ENCODE data around the gene MEOX1. TPM values are rescaled to one million over a fixed set of nuclear protein-coding genes. Genes with fewer than 3 reads are reported as not detected.

MEOX1 gene
- total and polyA plus RNA-seq, 2 of the 8 experiments (the other 6 are each of a cell fraction or from before 2014, with no cell fraction given): not detected

- Histone ChIP-seq H3K9ac (replicated peaks in 1 of 4; ENCODE audit: extremely low read depth in 1 of 4, low read depth in 3 of 4, low read length in 3 of 4) (no peak overlapping the region), H3K56ac (replicated peaks; ENCODE audit: insufficient read length, low read depth, low read length) (no peak overlapping the region), H4K91ac (replicated peaks; ENCODE audit: insufficient read length, low read length) (no peak overlapping the region), H3K27ac (ENCODE audit: low read depth, low read length) (no peak overlapping the region), H3K18ac (ENCODE audit: extremely low read depth, low read length) (no peak overlapping the region), H2BK5ac (ENCODE audit: low read depth, low read length) (no peak overlapping the region), H2BK120ac (replicated peaks; ENCODE audit: low read depth, low read length) (no peak overlapping the region), H2BK20ac (ENCODE audit: low read length) (no peak overlapping the region), H3K4me3 (ENCODE audit: extremely low read depth in 1 of 4, insufficient read depth in 2 of 4, low read depth in 3 of 4, low read length in 4 of 4) (no peak overlapping the region), H3K4me2 (ENCODE audit: insufficient read depth in 1 of 2, low read depth in 2 of 2, low read length in 2 of 2) (no peak overlapping the region), H4K20me1 (replicated peaks in 1 of 2; ENCODE audit: control insufficient read depth in 1 of 2, insufficient read depth in 2 of 2, low read length in 2 of 2) (no peaks in the 10 kb centered on the region), H3K4me1 (replicated peaks in 1 of 4; ENCODE audit: control insufficient read depth in 3 of 4, insufficient read depth in 4 of 4, low read length in 3 of 4) (peaks cover 3 to 10% (median 4%) of the 10 kb centered on the region in 4 experiments; a peak in 5 of 7 replicates), H2BK15ac (ENCODE audit: low read length) (no peak overlapping the region), H2AFZ (ENCODE audit: low read length) (no peak overlapping the region), H4K8ac (ENCODE audit: extremely low read depth, insufficient read depth, low read length) (no peak overlapping the region), H3K79me1 (ENCODE audit: low read depth, low read length) (no peaks in the 10 kb centered on the region), H3K36me3 (ENCODE audit: control insufficient read depth in 2 of 4, insufficient read depth in 4 of 4, low read length in 3 of 4) (no peaks in the 10 kb centered on the region), H3K23ac (ENCODE audit: insufficient read length) (no peak overlapping the region), H3K9me3 (ENCODE audit: insufficient read depth in 2 of 2, low read depth in 1 of 2, low read length in 1 of 2) (no peaks in the 10 kb centered on the region), H3K14ac (ENCODE audit: insufficient read length) (no peak overlapping the region), H3K23me2 (ENCODE audit: low read depth, low read length) (no peaks in the 10 kb centered on the region), H2BK12ac (ENCODE audit: low read depth, low read length) (no peak overlapping the region), H2AK5ac (ENCODE audit: low read depth, low read length) (no peak overlapping the region), H3K79me2 (ENCODE audit: control insufficient read depth in 1 of 2, insufficient read depth in 2 of 2, low read length in 2 of 2) (no peaks in the 10 kb centered on the region), H3K27me3 (replicated peaks in 1 of 4; ENCODE audit: control insufficient read depth in 3 of 4, extremely low read depth in 1 of 4, insufficient read depth in 3 of 4, low read length in 3 of 4) (no peaks in the 10 kb centered on the region), H4K5ac (ENCODE audit: insufficient read length, low read depth, low read length) (no peak overlapping the region), H3K4ac (replicated peaks; ENCODE audit: insufficient read length, low read depth, low read length) (no peak overlapping the region)
- 86% methylated on average over 7 of the region's 7 CpGs; no CpG with 5 or more reads in 1 of the 2 experiments for WGBS, 2 experiments (ENCODE audit: extremely low coverage in 1 of 2, insufficient coverage in 1 of 2, insufficient read length in 1 of 2, insufficient replicate concordance in 2 of 2, low coverage in 1 of 2, low lambda C conversion rate in 2 of 2, missing lambda C conversion rate in 1 of 2)
- no peak for FAIRE-seq
- CTCF ChIA-PET (ENCODE audit: partially characterized antibody): interaction anchor here (0.6 to 23.7 kb wide), 8 partner anchors 8 to 104 kb away, joined by 3 to 969 read pairs (median 10); partner anchors contain the start of gene SOST
- no peak for DNase-seq (ENCODE audit: low read depth in 1 of 2, low spot score in 2 of 2)
- POLR2A ChIA-PET (ENCODE audit: partially characterized antibody): interaction anchor here (0.9 to 2.3 kb wide), 6 partner anchors 15 to 174 kb away, joined by 3 to 9 read pairs (median 3); partner anchors contain the start of genes DUSP3 and SOST
- no peak for TF ChIP-seq RAD21 (IDR thresholded peaks at IDR 0.05 in 1 of 2, conservative IDR thresholded peaks at IDR 0.05 in 1 of 2; ENCODE audit: low read depth in 2 of 2, low read length in 2 of 2)
- TF ChIP-seq SP2 (IDR thresholded peaks at IDR 0.05; ENCODE audit: low read length): no peak
- TF ChIP-seq KDM1A (IDR thresholded peaks at IDR 0.05; ENCODE audit: borderline replicate concordance, low read length): no peak
- no peak for TF ChIP-seq ATF2 (IDR thresholded peaks at IDR 0.05; ENCODE audit: low read length)
- no peak for TF ChIP-seq SRF (IDR thresholded peaks at IDR 0.05; ENCODE audit: low read depth, low read length)
- no peak for TF ChIP-seq RXRA (IDR thresholded peaks at IDR 0.05; ENCODE audit: insufficient read depth, low read depth, low read length)
- no peak for TF ChIP-seq EP300 (IDR thresholded peaks at IDR 0.05; ENCODE audit: borderline replicate concordance in 1 of 2, low read depth in 2 of 2, low read length in 2 of 2)
- no peak for TF ChIP-seq SAP30 (IDR thresholded peaks at IDR 0.05; ENCODE audit: insufficient read depth, insufficient replicate concordance, low read length)
- TF ChIP-seq BRCA1 (IDR thresholded peaks at IDR 0.05; ENCODE audit: low read depth, low read length): no peak
- TF ChIP-seq TAF1 (IDR thresholded peaks at IDR 0.05; ENCODE audit: low read depth, low read length): no peak
Observed at GRCh38 chr17:43698678-43699437, 37.1 kb upstream of the MEOX1 start.
